ENCODE results near the gene PNLIPRP2. TPM values are rescaled to one million over a fixed set of nuclear protein-coding genes. Genes with fewer than 3 reads are reported as not detected.

PNLIPRP2 gene
- total RNA-seq, 1 experiment from 2014 or later: not detected

- BruUV-seq (replicated peaks): no TSS peak
- POLR2A ChIA-PET: interaction anchor here (0.6 kb wide), 1 partner anchor 1922 kb away, joined by 3 read pairs; no protein-coding TSS in a partner anchor
- Mint-ChIP-seq H3K27me3 (ENCODE audit: insufficient read depth, unreplicated experiment) (no peaks in the 10 kb centered on the region), H3K4me1 (ENCODE audit: insufficient read depth, unreplicated experiment) (peaks cover 6% of the 10 kb centered on the region), H3K9me3 (ENCODE audit: unreplicated experiment) (no peaks in the 10 kb centered on the region), H3K27ac (ENCODE audit: low read depth, unreplicated experiment) (no peak overlapping the region), H3K4me3 (ENCODE audit: unreplicated experiment) (no peak overlapping the region), H3K36me3 (ENCODE audit: insufficient read depth, unreplicated experiment) (peaks cover 4% of the 10 kb centered on the region)
- DNase-seq (ENCODE audit: unreplicated experiment): no peak
- TF ChIP-seq CTCF (IDR thresholded peaks at IDR 0.05; ENCODE audit: unreplicated experiment): no peak
- intact Hi-C loops (cut with micrococcal nuclease): no loop called here
- CTCF ChIA-PET: interaction anchor here (0.6 to 10.9 kb wide), 4 partner anchors 14 to 102 kb away, joined by 6 to 339 read pairs (median 7); no protein-coding TSS in a partner anchor
Measured at GRCh38 chr10:116685807-116686206, 65.1 kb downstream of the PNLIPRP2 start.

GRCh38 chr10:116686632-116687031 is 65.9 kb downstream of the PNLIPRP2 start:
- peaks cover 6% of the 10 kb centered on the region for H3K4me1 Mint-ChIP-seq (ENCODE audit: insufficient read depth, unreplicated experiment)
- peaks cover 4% of the 10 kb centered on the region for H3K36me3 Mint-ChIP-seq (ENCODE audit: insufficient read depth, unreplicated experiment)
- no peaks in the 10 kb centered on the region for H3K27me3 Mint-ChIP-seq (ENCODE audit: insufficient read depth, unreplicated experiment)
- H3K27ac Mint-ChIP-seq (ENCODE audit: low read depth, unreplicated experiment): no peak overlapping the region
- BruUV-seq (replicated peaks): no TSS peak
- H3K4me3 Mint-ChIP-seq (ENCODE audit: unreplicated experiment): no peak overlapping the region
- ChIA-PET POLR2A (interaction anchor here (1.6 kb wide), 1 partner anchor 75 kb away, joined by 4 read pairs; no protein-coding TSS in a partner anchor), CTCF (interaction anchor here (0.6 to 10.9 kb wide), 6 partner anchors 37 to 595 kb away, joined by 3 to 339 read pairs (median 6); no protein-coding TSS in a partner anchor)
- H3K9me3 Mint-ChIP-seq (ENCODE audit: unreplicated experiment): no peaks in the 10 kb centered on the region
- intact Hi-C loops (cut with micrococcal nuclease): no loop called here
- no peak for DNase-seq (ENCODE audit: unreplicated experiment)
- no peak for TF ChIP-seq CTCF (IDR thresholded peaks at IDR 0.05; ENCODE audit: unreplicated experiment)

DNA sequence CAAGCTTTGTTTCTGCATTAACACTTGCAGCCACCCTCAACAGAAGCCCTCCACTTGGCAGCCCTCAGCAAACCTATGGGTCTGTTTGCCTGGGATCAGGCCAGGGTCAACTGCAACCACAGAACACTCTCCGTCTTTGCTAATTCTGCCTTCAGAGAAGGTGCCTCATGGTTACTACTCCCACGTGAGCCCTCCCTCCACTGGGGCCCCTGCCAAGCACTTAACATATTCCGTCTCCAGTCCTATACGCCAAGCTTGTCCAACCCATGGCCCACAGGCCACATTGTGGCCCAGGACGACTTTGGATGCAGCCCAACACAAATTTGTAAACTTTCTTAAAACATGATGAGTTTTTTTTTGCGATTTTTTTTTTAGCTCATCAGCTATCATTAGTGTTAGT is 66.9 kb downstream of the PNLIPRP2 start:
- POLR2A ChIA-PET: interaction anchor here (1.6 kb wide), 1 partner anchor 74 kb away, joined by 4 read pairs; no protein-coding TSS in a partner anchor
- Mint-ChIP-seq H3K27ac (ENCODE audit: low read depth, unreplicated experiment) (no peak overlapping the region), H3K9me3 (ENCODE audit: unreplicated experiment) (no peaks in the 10 kb centered on the region), H3K36me3 (ENCODE audit: insufficient read depth, unreplicated experiment) (peaks cover 4% of the 10 kb centered on the region), H3K4me1 (ENCODE audit: insufficient read depth, unreplicated experiment) (peaks cover under 1% of the 10 kb centered on the region), H3K27me3 (ENCODE audit: insufficient read depth, unreplicated experiment) (no peaks in the 10 kb centered on the region), H3K4me3 (ENCODE audit: unreplicated experiment) (no peak overlapping the region)
- CTCF ChIA-PET: interaction anchor here (0.6 to 10.9 kb wide), 5 partner anchors 9 to 488 kb away, joined by 4 to 339 read pairs (median 6); no protein-coding TSS in a partner anchor
- no peak for DNase-seq (ENCODE audit: unreplicated experiment)
- no TSS peak for BruUV-seq (replicated peaks)
- TF ChIP-seq CTCF (IDR thresholded peaks at IDR 0.05; ENCODE audit: unreplicated experiment): no peak
- intact Hi-C loops (cut with micrococcal nuclease): no loop called here

- no peak for TF ChIP-seq CTCF (IDR thresholded peaks at IDR 0.05; ENCODE audit: unreplicated experiment)
- intact Hi-C loops (cut with micrococcal nuclease): no loop called here
- no peak overlapping the region for H3K27ac Mint-ChIP-seq (ENCODE audit: low read depth, unreplicated experiment)
- no peak for DNase-seq (ENCODE audit: unreplicated experiment)
- CTCF ChIA-PET: interaction anchor here (0.6 to 10.9 kb wide), 5 partner anchors 10 to 487 kb away, joined by 3 to 339 read pairs (median 6); no protein-coding TSS in a partner anchor
- H3K4me3 Mint-ChIP-seq (ENCODE audit: unreplicated experiment): no peak overlapping the region
- POLR2A ChIA-PET: no interaction called here
- no peaks in the 10 kb centered on the region for H3K27me3 Mint-ChIP-seq (ENCODE audit: insufficient read depth, unreplicated experiment)
- no peaks in the 10 kb centered on the region for H3K9me3 Mint-ChIP-seq (ENCODE audit: unreplicated experiment)
- peaks cover under 1% of the 10 kb centered on the region for H3K36me3 Mint-ChIP-seq (ENCODE audit: insufficient read depth, unreplicated experiment)
- H3K4me1 Mint-ChIP-seq (ENCODE audit: insufficient read depth, unreplicated experiment): no peaks in the 10 kb centered on the region
- no TSS peak for BruUV-seq (replicated peaks)
Measured at GRCh38 chr10:116688241-116688711, 67.5 kb downstream of the PNLIPRP2 start.

Measured in MCF 10A (cell line).